ENCODE data around the gene RAD18. TPM values are rescaled to one million over a fixed set of nuclear protein-coding genes. Genes with fewer than 3 reads are reported as not detected.

Gene RAD18
- polyA plus RNA-seq, 4 donors: 5.5 to 16.3 (median 8.1) TPM

- Histone ChIP-seq H3K36me3 (ENCODE audit: control insufficient read depth in 3 of 3, insufficient read depth in 2 of 3, low read depth in 1 of 3, low read length in 3 of 3) (peaks cover 2 to 8% (median 6%) of the 10 kb centered on the region in 3 donors), H3K9me3 (ENCODE audit: control insufficient read depth in 2 of 2, insufficient read depth in 1 of 2, low read depth in 1 of 2, low read length in 1 of 2) (peaks cover 0 to 9% of the 10 kb centered on the region in 2 donors), H3K4me3 (ENCODE audit: low read depth in 1 of 3, low read length in 3 of 3) (no peak overlapping the region), H3K27me3 (ENCODE audit: control insufficient read depth in 3 of 3, insufficient read depth in 3 of 3, low read length in 3 of 3) (no peaks in the 10 kb centered on the region), H3K27ac (ENCODE audit: low read depth in 1 of 3, low read length in 2 of 3) (no peak overlapping the region), H3K4me1 (ENCODE audit: control insufficient read depth in 3 of 3, insufficient read depth in 2 of 3, low read depth in 1 of 3, low read length in 2 of 3) (no peaks in the 10 kb centered on the region)
- DNase-seq: no peak
- WGBS, 3 donors: 96 to 100% (median 99%) methylated on average over 5 of the region's 5 CpGs
- no peak for FAIRE-seq
These were observed 83.8 kb downstream of the RAD18 start for GRCh38 chr3:8879347-8879944.

DNA sequence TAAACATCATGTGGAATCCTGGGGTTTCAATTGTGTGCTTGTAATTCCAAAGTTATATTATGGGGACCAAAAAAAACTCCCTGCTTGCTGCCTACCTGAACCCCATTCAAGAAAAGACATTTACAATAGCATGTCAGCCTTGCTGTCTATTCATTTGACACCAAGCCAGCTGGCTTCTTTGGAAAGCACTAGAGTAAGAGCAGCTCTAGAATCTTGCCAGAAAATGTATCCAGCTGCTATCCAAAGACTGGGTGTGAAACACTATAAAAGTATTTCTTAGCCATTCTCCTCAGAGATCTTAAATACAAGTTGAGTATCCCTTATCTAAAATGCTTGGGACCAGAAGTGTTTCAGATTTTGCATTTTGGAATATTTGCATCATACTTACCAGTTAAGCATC is 87.4 kb downstream of the RAD18 start:
- Histone ChIP-seq H3K9me3 (ENCODE audit: control insufficient read depth in 2 of 2, insufficient read depth in 1 of 2, low read depth in 1 of 2, low read length in 1 of 2) (peaks cover 0 to 5% of the 10 kb centered on the region in 2 donors), H3K4me3 (ENCODE audit: low read depth in 1 of 3, low read length in 3 of 3) (no peak overlapping the region), H3K27me3 (ENCODE audit: control insufficient read depth in 3 of 3, insufficient read depth in 3 of 3, low read length in 3 of 3) (no peaks in the 10 kb centered on the region), H3K27ac (ENCODE audit: low read depth in 1 of 3, low read length in 2 of 3) (no peak overlapping the region), H3K4me1 (ENCODE audit: control insufficient read depth in 3 of 3, insufficient read depth in 2 of 3, low read depth in 1 of 3, low read length in 2 of 3) (no peaks in the 10 kb centered on the region), H3K36me3 (ENCODE audit: control insufficient read depth in 3 of 3, insufficient read depth in 2 of 3, low read depth in 1 of 3, low read length in 3 of 3) (peaks cover 2 to 8% (median 6%) of the 10 kb centered on the region in 3 donors)
- FAIRE-seq (no peak), DNase-seq (no peak)

- Histone ChIP-seq H3K36me3 (ENCODE audit: control insufficient read depth in 3 of 3, insufficient read depth in 2 of 3, low read depth in 1 of 3, low read length in 3 of 3) (peaks cover 2 to 6% (median 3%) of the 10 kb centered on the region in 3 donors), H3K4me3 (ENCODE audit: low read depth in 1 of 3, low read length in 3 of 3) (no peak overlapping the region), H3K4me1 (ENCODE audit: control insufficient read depth in 3 of 3, insufficient read depth in 2 of 3, low read depth in 1 of 3, low read length in 2 of 3) (no peaks in the 10 kb centered on the region), H3K27me3 (ENCODE audit: control insufficient read depth in 3 of 3, insufficient read depth in 3 of 3, low read length in 3 of 3) (no peaks in the 10 kb centered on the region), H3K9me3 (ENCODE audit: control insufficient read depth in 2 of 2, insufficient read depth in 1 of 2, low read depth in 1 of 2, low read length in 1 of 2) (peaks cover 0 to 5% of the 10 kb centered on the region in 2 donors), H3K27ac (ENCODE audit: low read depth in 1 of 3, low read length in 2 of 3) (no peak overlapping the region)
- 95 to 97% (median 95%) methylated on average over 5 of the region's 5 CpGs for WGBS, 3 donors
- no peak for FAIRE-seq
- no peak for DNase-seq
These were observed 89.5 kb downstream of the RAD18 start for GRCh38 chr3:8873740-8874139.

GRCh38 chr3:8872261-8872660 is 91.0 kb downstream of the RAD18 start:
- Histone ChIP-seq H3K4me3 (ENCODE audit: low read depth in 1 of 3, low read length in 3 of 3) (no peak overlapping the region), H3K4me1 (ENCODE audit: control insufficient read depth in 3 of 3, insufficient read depth in 2 of 3, low read depth in 1 of 3, low read length in 2 of 3) (no peaks in the 10 kb centered on the region), H3K27me3 (ENCODE audit: control insufficient read depth in 3 of 3, insufficient read depth in 3 of 3, low read length in 3 of 3) (no peaks in the 10 kb centered on the region), H3K9me3 (ENCODE audit: control insufficient read depth in 2 of 2, insufficient read depth in 1 of 2, low read depth in 1 of 2, low read length in 1 of 2) (peaks cover 0 to 5% of the 10 kb centered on the region in 2 donors), H3K27ac (ENCODE audit: low read depth in 1 of 3, low read length in 2 of 3) (no peak overlapping the region), H3K36me3 (ENCODE audit: control insufficient read depth in 3 of 3, insufficient read depth in 2 of 3, low read depth in 1 of 3, low read length in 3 of 3) (peaks cover 2 to 3% (median 3%) of the 10 kb centered on the region in 3 donors)
- DNase-seq (peak in 1 of 2 donors; percentile 17), FAIRE-seq (no peak)
- WGBS, 3 donors: 79 to 100% (median 84%) methylated on average over 1 of the region's 1 CpG

DNA sequence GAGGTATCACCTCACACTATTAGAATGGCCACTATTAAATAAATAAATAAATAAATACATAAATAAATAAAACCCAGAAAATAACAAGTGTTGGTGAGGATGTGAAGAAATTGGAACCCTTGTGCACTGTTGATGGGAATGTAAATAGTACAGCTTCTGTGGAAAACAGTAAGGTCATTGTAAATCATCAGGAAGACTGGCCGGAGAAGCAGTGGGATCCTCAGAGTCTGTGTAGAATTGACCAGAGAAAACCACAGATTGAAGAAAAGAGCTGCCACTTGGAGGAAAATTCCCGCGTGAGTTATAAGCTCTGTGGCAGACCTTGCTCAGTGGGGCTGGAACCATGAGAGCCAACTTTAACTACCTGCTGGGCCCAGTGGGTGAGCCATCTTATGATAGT is 92.0 kb downstream of the RAD18 start:
- 93 to 96% (median 94%) methylated on average over 3 of the region's 3 CpGs for WGBS, 3 donors
- Histone ChIP-seq H3K36me3 (ENCODE audit: control insufficient read depth in 3 of 3, insufficient read depth in 2 of 3, low read depth in 1 of 3, low read length in 3 of 3) (no peaks in the 10 kb centered on the region), H3K9me3 (ENCODE audit: control insufficient read depth in 2 of 2, insufficient read depth in 1 of 2, low read depth in 1 of 2, low read length in 1 of 2) (no peaks in the 10 kb centered on the region), H3K27me3 (ENCODE audit: control insufficient read depth in 3 of 3, insufficient read depth in 3 of 3, low read length in 3 of 3) (no peaks in the 10 kb centered on the region), H3K4me3 (ENCODE audit: low read depth in 1 of 3, low read length in 3 of 3) (no peak overlapping the region), H3K4me1 (ENCODE audit: control insufficient read depth in 3 of 3, insufficient read depth in 2 of 3, low read depth in 1 of 3, low read length in 2 of 3) (no peaks in the 10 kb centered on the region), H3K27ac (ENCODE audit: low read depth in 1 of 3, low read length in 2 of 3) (no peak overlapping the region)
- DNase-seq (no peak), FAIRE-seq (no peak)

DNA sequence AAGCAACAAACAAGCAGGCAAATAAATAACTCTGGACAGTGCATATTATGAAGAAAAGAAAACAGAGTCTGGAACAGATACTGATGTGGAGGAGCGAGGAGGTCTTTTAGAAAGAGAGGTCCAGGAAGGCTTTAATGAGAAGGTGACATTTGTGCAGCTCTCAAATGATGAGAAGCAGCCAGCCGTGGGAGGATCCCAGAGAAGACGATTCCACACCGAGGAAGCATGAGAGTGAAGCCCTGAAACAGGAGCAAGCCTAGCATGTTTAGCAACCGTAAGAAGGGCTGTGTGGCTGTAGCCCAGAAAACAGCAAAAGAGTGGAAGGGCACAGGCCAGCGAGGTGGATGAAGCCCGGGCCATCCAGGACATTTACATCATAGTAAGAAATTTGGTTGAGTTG is 93.1 kb downstream of the RAD18 start:
- Histone ChIP-seq H3K4me1 (ENCODE audit: control insufficient read depth in 3 of 3, insufficient read depth in 2 of 3, low read depth in 1 of 3, low read length in 2 of 3) (no peaks in the 10 kb centered on the region), H3K9me3 (ENCODE audit: control insufficient read depth in 2 of 2, insufficient read depth in 1 of 2, low read depth in 1 of 2, low read length in 1 of 2) (no peaks in the 10 kb centered on the region), H3K27ac (ENCODE audit: low read depth in 1 of 3, low read length in 2 of 3) (no peak overlapping the region), H3K36me3 (ENCODE audit: control insufficient read depth in 3 of 3, insufficient read depth in 2 of 3, low read depth in 1 of 3, low read length in 3 of 3) (no peaks in the 10 kb centered on the region), H3K27me3 (ENCODE audit: control insufficient read depth in 3 of 3, insufficient read depth in 3 of 3, low read length in 3 of 3) (no peaks in the 10 kb centered on the region), H3K4me3 (ENCODE audit: low read depth in 1 of 3, low read length in 3 of 3) (no peak overlapping the region)
- DNase-seq (no peak), FAIRE-seq (no peak)
- WGBS, 3 donors: 96 to 99% (median 97%) methylated on average over 7 of the region's 7 CpGs

GRCh38 chr3:8869613-8870012 is 93.7 kb downstream of the RAD18 start:
- no peaks in the 10 kb centered on the region for H3K4me1 ChIP-seq (ENCODE audit: control insufficient read depth in 3 of 3, insufficient read depth in 2 of 3, low read depth in 1 of 3, low read length in 2 of 3)
- no peaks in the 10 kb centered on the region for H3K27me3 ChIP-seq (ENCODE audit: control insufficient read depth in 3 of 3, insufficient read depth in 3 of 3, low read length in 3 of 3)
- 78 to 94% (median 81%) methylated on average over 2 of the region's 2 CpGs for whole genome bisulfite sequencing, 3 donors
- no peaks in the 10 kb centered on the region for H3K9me3 ChIP-seq (ENCODE audit: control insufficient read depth in 2 of 2, insufficient read depth in 1 of 2, low read depth in 1 of 2, low read length in 1 of 2)
- H3K27ac ChIP-seq (ENCODE audit: low read depth in 1 of 3, low read length in 2 of 3): no peak overlapping the region
- no peak for FAIRE-seq
- H3K36me3 ChIP-seq (ENCODE audit: control insufficient read depth in 3 of 3, insufficient read depth in 2 of 3, low read depth in 1 of 3, low read length in 3 of 3): no peaks in the 10 kb centered on the region
- H3K4me3 ChIP-seq (ENCODE audit: low read depth in 1 of 3, low read length in 3 of 3): no peak overlapping the region
- DNase-seq: peak in 1 of 2 donors; percentile 2

DNA sequence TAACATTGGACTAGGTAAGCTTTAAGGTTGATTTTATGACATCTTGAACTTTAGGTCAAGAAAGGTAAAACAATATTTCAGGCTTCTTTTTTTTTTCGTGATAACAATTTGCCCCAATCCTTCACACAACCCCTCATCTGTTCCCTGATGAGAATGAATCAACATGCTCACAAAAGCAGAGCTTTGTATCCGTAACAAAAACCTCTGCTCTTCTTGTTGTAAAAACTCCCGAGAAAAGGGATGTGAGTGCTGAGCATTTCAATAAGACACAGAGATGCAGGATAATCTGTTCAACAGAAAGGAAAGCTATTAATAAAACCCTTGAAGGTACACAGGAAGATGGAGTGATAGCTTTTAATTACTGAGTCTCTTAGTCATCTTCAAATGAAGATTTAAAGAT is 94.3 kb downstream of the RAD18 start:
- 89 to 95% (median 93%) methylated on average over 3 of the region's 3 CpGs for WGBS, 3 donors
- no peaks in the 10 kb centered on the region for H3K36me3 ChIP-seq (ENCODE audit: control insufficient read depth in 3 of 3, insufficient read depth in 2 of 3, low read depth in 1 of 3, low read length in 3 of 3)
- H3K4me3 ChIP-seq (ENCODE audit: low read depth in 1 of 3, low read length in 3 of 3): no peak overlapping the region
- H3K27ac ChIP-seq (ENCODE audit: low read depth in 1 of 3, low read length in 2 of 3): no peak overlapping the region
- no peaks in the 10 kb centered on the region for H3K4me1 ChIP-seq (ENCODE audit: control insufficient read depth in 3 of 3, insufficient read depth in 2 of 3, low read depth in 1 of 3, low read length in 2 of 3)
- DNase-seq (no peak), FAIRE-seq (no peak)
- no peaks in the 10 kb centered on the region for H3K27me3 ChIP-seq (ENCODE audit: control insufficient read depth in 3 of 3, insufficient read depth in 3 of 3, low read length in 3 of 3)
- no peaks in the 10 kb centered on the region for H3K9me3 ChIP-seq (ENCODE audit: control insufficient read depth in 2 of 2, insufficient read depth in 1 of 2, low read depth in 1 of 2, low read length in 1 of 2)

DNA sequence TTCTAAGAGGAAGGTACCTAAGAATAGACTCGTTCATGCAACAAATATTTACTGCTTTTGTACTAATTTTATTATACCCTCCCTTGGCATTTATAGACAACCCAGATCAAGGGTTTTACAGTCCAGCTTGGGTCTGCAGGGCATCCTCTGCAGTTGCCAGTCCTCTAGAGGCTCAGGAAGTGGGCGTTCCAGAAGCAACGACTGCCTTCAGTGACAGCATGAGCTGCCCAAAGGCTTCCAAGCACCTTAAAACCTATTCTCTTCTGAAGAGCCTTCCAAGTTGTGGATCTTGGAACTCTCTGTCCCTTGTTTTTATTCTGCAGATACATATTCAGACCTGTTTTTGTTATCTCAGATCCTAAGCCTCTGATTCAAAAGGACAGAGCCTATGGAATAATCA is 95.6 kb downstream of the RAD18 start:
- DNase-seq: no peak
- Histone ChIP-seq H3K27ac (ENCODE audit: low read depth in 1 of 3, low read length in 2 of 3) (no peak overlapping the region), H3K4me3 (ENCODE audit: low read depth in 1 of 3, low read length in 3 of 3) (no peak overlapping the region), H3K36me3 (ENCODE audit: control insufficient read depth in 3 of 3, insufficient read depth in 2 of 3, low read depth in 1 of 3, low read length in 3 of 3) (no peaks in the 10 kb centered on the region), H3K9me3 (ENCODE audit: control insufficient read depth in 2 of 2, insufficient read depth in 1 of 2, low read depth in 1 of 2, low read length in 1 of 2) (peaks cover 0 to 2% of the 10 kb centered on the region in 2 donors), H3K4me1 (ENCODE audit: control insufficient read depth in 3 of 3, insufficient read depth in 2 of 3, low read depth in 1 of 3, low read length in 2 of 3) (no peaks in the 10 kb centered on the region), H3K27me3 (ENCODE audit: control insufficient read depth in 3 of 3, insufficient read depth in 3 of 3, low read length in 3 of 3) (no peaks in the 10 kb centered on the region)
- no peak for FAIRE-seq
- 80 to 87% (median 86%) methylated on average over 3 of the region's 3 CpGs for WGBS, 3 donors
